ENCODE results near the gene DNASE1.

The DNASE1 gene

GRCh38 chr16:3701531-3701930 is 47.0 kb downstream of the DNASE1 start:
- no peak for DNase-seq

GRCh38 chr16:3702082-3702481 is 47.6 kb downstream of the DNASE1 start:
- no peak for DNase-seq

GRCh38 chr16:3706253-3707012 is 51.9 kb downstream of the DNASE1 start:
- no peak for DNase-seq
